NCI-H2227 (cell line): Measurements from ENCODE around the gene NACAD.
"Not testable (repeated sequence)": the region's sequence is repeated elsewhere in the genome, so short reads cannot be mapped to it uniquely, and the experiment has no call there.

Source experiments
- DNase-seq: peaks from one replicate; lab custom pipeline; 2025; ENCODE audit not compliant: unreplicated experiment; lab: John Stamatoyannopoulos, UW

Gene NACAD

DNA sequence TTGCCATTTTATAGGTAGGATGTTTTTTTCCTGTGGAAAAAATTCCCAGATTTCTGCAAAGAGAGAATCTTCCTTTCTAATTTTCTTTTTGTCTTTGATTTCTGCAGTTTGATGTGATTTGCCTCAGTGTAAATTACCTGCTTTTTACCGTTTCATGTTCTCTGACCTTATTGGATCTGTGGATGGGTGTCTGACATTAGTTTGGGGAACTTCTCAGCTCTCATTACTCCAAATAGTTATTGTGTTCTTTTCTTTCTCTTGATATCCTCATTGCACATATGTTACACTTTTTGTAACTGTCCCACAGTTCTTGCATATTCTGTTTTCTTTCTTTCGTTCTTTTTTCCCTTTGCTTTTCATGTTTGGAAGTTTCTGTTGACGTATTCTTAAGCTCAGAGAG is 28.5 kb downstream of the NACAD start:
- no peak for DNase-seq

- DNase-seq: no peak
Measured at GRCh38 chr7:45057878-45058277, 30.9 kb downstream of the NACAD start.

- no peak for DNase-seq
Measured at GRCh38 chr7:45055594-45056219, 33.1 kb downstream of the NACAD start.

GRCh38 chr7:45055016-45055415 is 33.8 kb downstream of the NACAD start:
- no peak for DNase-seq

GRCh38 chr7:45054442-45054841 is 34.3 kb downstream of the NACAD start:
- DNase-seq: no peak

GRCh38 chr7:45053941-45054340 is 34.8 kb downstream of the NACAD start:
- DNase-seq: no peak

DNA sequence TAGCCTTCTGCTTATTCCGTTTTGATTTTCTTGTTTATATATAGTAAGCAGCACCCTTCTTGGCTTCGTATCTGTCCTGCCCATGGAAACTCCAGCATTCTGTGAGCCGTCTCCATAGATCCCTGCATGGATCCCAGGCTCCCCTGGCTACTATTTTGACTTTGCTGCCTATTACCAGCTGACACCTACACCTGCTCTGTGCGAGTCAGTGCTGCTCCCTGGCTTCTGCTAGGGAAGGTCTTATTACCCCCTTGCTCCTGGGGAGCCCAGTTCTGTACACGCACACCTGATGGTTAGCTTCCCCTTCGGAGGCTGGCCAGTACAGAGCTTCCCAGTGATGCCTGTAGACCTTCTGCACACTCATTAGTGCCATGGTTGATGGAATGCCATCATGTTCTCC is 35.4 kb downstream of the NACAD start:
- no peak for DNase-seq

DNA sequence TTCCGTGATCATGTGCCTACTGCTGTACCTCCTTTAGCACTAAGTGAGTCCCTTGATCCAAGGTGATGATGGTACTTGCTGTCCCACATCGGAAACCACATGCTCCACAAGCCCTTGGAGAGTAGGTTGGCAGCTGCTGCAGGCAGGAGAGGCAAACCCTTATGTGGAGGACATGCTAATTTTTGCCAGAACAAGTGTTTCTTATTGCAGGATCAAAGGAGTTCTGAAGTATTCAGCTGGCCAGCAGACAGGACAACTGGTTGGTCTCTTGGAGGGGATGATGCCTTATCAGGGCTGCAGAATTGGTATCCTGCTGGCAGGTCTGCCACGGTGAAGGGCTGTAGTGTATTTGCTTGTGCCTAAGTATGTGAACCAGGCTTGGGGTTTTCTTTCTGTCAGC is 36.8 kb downstream of the NACAD start:
- DNase-seq: no peak

- DNase-seq: no peak
Measured at GRCh38 chr7:45050198-45050597, 38.6 kb downstream of the NACAD start.

- no peak for DNase-seq
Measured at GRCh38 chr7:45048748-45049147, 40.0 kb downstream of the NACAD start.

DNA sequence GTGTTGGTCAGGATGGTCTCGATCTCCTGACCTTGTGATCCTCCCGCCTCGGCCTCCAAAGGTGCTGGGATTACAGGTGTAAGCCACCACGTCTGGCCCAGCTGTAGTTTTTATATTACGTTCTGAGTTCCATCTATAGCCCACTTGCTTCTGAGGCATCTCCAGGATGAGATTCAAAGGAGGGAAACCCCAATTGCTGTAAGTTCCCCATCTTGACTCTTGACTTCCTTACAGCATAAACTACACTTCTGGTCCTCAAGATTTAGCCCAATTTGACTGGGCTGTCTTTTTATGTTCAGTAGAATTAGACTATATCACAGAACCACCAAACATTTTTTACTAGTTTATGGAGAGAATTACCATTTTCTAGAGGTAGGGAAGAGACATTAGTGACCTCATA is 44.4 kb downstream of the NACAD start:
- no peak for DNase-seq

DNA sequence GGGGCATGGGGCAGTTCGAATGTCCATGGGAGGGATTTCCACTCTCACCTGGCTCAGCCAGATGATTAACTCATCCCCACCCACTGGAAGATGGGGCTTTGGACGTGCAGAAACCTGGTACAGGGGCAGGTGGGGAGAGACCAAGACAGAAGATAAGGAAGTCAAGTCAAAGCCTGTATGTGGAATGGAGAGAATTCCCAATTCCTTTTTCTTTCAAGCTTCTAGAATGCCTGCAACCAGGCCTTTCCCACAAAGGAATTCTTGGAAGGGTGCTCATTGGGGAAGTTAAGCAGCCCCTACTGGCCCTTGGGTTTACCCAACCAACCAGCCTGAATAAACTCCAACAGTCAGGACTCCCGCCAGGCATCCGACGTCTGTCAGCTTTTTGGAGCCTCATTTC is 49.7 kb downstream of the NACAD start:
- no peak for DNase-seq

DNA sequence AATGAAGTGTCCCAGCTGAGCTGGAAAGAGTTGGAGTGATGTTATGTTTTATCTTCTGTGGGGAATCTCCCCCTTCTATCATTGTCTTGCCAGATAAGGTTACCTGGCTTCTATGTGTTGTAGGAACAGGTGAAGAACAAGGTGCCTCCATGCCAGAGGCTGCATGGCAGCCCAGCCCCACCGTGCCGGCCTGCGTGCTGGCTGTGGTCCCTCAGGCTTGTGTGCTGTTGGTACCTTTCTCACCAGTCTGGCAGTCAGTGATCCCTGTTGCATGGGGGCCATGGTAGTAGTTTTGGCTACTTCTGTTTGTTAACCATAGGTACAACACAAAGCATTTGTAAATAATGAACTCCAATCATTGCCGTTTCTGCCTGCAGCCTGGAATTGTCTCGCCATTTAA is 50.9 kb downstream of the NACAD start:
- DNase-seq: no peak

DNA sequence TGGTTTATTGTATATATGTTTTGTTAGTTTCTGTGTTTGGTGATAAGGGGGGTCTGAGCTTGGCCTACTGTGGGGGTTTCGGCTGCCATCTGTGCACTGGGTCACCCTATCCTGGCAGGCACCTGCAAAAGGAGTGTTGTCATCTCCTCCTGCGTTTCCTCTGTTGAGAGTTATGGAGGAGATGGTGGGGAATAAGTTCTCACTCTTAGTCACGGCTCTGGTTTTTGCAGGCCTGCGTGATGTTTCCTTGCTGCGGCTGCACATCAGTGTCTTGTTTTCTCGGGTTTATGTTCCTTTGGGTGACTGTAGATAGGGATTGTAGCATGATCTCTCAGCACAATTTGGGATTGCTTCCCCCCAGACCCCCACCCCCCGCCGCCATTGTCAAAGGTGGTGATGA is 52.0 kb downstream of the NACAD start:
- no peak for DNase-seq

DNA sequence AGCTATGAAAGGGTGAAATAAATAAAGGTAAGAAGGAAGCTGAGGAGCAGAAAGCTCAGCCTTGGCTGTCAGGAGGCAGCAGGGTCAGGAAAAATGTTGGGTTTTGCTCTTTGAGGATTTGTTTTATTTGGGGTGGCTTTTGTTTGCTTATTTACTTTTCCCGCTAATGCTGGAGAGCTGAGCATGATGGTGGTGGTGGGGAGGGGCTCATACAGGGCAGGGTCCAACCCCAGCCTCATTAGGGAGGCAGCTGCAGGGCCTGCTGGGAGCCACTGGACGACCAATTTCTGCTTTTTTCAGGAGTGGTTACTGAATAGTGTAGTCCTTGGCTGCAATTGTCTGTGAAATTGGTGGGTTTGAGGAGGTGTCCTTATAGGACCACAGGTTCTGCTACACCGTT is 52.5 kb downstream of the NACAD start:
- peak; percentile 41 for DNase-seq

DNA sequence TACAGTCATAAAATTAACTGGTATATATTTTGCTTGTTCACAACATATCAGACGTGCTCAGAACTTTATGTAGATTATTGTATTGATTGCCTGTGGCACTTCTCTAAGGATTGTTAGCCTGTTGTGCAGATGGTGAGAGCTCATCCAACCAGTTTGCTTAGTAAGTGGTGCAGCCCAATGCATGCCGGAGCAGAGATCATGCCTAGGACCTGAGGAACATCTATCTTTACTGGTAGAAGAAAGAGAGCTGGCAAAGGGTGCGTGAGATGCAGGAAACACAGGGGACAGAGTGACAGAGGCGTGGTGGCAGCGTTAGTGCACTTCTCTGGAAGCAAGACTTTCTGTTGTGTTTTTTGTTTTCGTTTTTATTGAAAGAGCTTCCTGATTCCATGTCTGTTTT is 52.9 kb downstream of the NACAD start:
- no peak for DNase-seq

GRCh38 chr7:45035371-45035770 is 53.4 kb downstream of the NACAD start:
- DNase-seq: no peak

DNA sequence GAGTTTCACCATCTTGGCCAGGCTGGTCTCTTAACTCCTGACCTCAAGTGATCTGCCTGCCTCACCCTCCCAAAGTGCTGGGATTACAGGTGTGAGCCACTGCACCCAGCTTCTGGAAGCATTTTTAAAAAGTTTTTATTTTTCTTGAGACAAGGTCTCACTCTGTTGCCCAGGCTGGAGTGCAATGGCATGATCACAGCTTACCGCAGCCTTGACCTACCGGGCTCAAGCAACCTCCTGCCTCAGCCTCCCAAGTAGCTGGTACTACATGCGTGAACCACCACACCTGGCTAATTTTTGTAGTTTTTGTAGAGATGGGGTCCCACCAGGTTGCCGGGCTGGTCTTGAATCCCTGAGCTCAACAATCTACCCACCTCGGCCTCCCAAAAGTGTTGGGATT is 54.1 kb downstream of the NACAD start:
- DNase-seq: not testable (repeated sequence)

- no peak for DNase-seq
Measured at GRCh38 chr7:45033931-45034290, 54.9 kb downstream of the NACAD start.

- DNase-seq: no peak
Measured at GRCh38 chr7:45033261-45033930, 55.4 kb downstream of the NACAD start.

GRCh38 chr7:45032421-45032820 is 56.3 kb downstream of the NACAD start:
- no peak for DNase-seq

DNA sequence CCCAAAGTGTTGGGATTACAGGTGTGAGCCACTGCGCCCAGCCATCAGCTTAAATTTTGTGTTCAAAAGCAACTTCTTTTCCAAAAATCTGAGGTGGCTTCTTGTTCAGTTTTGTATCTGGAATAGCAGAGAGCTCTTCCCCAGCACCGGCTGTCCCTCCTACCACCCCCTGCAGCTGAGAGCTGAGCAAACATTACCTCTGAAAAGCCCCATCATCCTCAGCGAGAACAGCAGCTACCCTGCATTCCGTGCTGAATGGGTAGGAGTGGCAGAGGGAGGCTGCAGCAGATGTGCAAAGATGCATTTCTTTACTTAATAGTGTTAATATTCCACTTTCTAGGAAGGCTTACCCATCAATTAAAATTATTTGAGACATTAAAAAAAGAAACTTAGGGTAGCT is 56.9 kb downstream of the NACAD start:
- DNase-seq: peak; percentile 20
